ENCODE data around the gene BAIAP3.
A peak's percentile ranks its signal among the peaks of the same experiment; 100 is the strongest.
"Not testable (repeated sequence)": the region's sequence is repeated elsewhere in the genome, so short reads cannot be mapped to it uniquely, and the experiment has no call there.

BAIAP3 gene, protein sequence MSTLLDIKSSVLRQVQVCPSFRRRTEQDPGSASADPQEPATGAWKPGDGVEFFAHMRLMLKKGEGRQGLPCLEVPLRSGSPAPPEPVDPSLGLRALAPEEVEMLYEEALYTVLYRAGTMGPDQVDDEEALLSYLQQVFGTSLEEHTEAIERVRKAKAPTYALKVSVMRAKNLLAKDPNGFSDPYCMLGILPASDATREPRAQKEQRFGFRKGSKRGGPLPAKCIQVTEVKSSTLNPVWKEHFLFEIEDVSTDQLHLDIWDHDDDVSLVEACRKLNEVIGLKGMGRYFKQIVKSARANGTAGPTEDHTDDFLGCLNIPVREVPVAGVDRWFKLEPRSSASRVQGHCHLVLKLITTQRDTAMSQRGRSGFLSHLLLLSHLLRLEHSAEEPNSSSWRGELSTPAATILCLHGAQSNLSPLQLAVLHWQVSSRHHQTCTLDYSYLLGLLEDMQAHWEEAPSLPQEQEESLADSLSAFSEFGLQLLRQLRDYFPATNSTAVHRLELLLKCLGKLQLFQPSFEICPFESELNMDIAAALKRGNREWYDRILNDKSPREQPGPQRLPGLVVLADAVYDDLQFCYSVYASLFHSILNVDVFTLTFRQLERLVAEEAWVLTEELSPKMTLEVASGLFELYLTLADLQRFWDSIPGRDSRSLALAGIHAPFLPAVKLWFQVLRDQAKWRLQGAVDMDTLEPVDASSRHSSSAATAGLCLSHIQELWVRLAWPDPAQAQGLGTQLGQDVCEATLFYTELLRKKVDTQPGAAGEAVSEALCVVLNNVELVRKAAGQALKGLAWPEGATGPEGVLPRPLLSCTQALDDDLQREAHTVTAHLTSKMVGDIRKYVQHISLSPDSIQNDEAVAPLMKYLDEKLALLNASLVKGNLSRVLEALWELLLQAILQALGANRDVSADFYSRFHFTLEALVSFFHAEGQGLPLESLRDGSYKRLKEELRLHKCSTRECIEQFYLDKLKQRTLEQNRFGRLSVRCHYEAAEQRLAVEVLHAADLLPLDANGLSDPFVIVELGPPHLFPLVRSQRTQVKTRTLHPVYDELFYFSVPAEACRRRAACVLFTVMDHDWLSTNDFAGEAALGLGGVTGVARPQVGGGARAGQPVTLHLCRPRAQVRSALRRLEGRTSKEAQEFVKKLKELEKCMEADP

DNA sequence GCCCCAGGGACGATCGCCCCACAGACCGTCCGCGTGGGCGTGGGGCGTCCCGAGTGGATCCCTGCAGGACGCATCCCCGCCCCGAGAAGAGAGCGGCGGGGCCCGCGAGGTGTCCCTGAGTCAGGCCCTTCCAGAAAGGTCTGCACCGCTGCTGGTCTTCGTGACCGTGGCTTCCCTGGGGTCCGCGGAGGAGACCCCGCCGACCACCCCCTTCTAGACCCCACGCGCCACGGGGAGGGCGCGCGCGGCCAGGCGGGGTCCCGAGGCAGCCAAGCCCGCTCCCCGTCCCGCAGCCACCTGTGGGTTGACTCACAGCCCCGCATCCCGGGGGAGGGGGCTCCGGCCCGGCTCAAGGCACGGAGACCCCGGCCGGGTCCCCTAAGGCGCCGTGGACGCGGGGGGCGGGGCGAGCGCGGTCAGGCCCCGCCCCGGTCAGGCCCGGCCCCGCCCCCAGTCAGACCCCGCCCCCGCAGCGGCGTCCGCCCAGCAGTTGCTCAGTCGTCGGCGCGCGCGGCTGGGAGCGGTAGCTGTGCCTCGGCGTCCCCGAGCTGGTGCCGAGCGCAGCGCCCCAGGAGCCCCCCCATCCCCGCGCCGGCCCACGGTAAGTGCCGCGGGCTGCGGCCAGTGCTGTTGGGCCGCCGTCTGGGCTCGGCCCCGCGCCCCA, at the start of gene BAIAP3:
TSS of gene BAIAP3 (plus strand) at position 497 of the 664 bp plus-strand sequence. CDS start 4,905 bp downstream, outside the sequence.
- peak in 1 of 2 donors; percentile 35 for DNase-seq (ENCODE audit: low read depth in 1 of 2, low spot score in 1 of 2)

DNA sequence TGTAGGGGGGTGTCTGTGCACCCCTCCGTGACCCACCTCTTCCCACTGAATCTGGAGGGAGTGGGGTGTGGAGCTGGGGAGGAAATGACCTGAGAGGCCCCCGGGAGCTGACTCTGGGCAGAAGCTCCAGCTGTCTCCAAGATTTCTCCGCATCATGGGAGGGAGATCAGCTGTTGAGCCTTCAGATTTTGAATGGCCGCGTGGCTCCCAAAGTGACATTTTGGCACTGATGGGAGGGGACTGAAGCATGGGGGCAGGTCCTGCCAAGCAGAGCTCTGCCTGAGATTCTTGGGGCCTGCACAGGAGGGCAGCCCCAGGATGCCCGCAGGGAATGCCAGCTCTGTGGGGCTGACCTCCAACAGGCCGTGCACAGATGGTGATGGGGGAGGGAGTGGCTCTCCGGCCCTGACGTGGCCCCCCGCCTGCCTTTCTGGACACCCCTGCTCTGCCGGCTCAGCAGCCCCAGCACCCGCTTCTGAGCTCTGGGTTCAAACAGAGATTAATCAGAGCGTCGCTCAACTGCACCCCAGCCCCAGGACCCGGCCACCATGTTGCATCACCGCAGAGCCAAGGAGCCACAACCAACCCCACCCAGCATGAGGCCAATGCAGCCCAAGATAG, 49.3 kb upstream of the BAIAP3 start:
- DNase-seq (ENCODE audit: low read depth in 1 of 2, low spot score in 1 of 2) = no peak

DNA sequence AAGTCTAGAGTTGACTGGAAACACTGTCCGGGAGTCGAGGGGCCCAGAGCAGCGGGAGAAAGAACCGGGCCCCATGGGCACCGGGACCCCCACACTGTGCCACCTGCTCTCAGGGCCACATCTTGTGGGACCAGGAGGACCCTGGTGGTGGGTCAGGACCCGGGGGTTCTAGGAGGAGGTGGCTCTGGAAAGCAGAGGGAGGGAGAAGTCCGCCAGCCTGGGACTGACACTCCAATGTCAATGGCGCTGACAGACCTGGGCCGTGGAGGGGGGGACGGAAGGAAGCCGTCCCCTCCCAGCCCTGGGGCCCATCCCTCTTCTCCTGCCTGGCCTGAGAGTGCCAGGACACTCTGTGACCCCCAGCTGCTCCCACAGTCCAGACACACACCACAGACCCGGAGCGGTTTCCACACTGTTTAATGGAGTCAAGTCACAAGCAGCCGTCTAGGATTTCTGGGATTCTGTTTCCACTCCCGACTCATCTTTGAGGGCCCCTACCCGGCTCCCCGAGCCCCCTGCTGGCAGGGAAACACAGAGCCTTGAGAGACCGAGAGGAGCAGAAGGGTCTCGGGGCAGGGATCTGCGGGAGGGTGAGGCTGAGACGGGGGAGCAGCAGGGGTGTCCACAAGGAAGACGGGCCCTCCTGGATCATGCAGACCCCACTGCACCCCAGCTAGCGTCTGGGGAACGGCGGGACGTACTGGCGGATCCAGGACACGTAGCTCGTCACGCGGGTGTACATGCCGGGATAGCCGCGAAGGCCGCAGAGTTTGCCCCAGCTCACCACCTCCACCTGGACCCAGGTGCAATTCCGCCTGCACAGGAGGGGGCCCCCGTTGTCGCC, 47.6 kb upstream of the BAIAP3 start:
- no peak for DNase-seq (ENCODE audit: low read depth in 1 of 2, low spot score in 1 of 2)

DNA sequence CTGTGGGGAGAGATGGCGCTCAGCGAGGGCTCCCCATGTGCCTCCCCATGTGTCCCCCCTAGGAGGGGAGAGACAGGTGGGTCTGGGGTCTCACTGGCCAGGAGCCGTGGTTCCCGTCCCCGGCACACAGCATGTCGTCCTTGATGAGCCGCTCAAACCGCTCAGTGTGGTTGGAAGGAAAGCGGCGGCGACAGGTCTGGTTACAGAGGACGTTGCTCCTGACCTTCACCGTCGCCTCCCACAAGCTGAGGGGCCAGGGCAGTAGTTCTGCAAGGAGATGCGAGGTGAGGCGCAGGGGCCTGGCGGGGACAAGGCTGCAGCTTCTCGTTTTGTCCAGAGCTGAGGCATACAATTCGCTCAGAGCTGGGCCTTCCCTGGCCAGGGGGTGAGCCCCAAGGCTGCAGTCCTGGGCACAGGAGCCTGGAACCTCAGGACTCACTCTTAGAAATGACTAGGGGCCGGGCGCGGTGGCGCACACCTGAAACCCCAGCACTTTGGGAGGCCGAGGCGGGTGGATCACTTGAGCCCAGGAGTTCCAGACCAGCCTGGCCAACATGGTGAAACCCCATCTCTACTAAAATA, 46.8 kb upstream of the BAIAP3 start:
- DNase-seq (ENCODE audit: low read depth in 1 of 2, low spot score in 1 of 2) = no peak

DNA sequence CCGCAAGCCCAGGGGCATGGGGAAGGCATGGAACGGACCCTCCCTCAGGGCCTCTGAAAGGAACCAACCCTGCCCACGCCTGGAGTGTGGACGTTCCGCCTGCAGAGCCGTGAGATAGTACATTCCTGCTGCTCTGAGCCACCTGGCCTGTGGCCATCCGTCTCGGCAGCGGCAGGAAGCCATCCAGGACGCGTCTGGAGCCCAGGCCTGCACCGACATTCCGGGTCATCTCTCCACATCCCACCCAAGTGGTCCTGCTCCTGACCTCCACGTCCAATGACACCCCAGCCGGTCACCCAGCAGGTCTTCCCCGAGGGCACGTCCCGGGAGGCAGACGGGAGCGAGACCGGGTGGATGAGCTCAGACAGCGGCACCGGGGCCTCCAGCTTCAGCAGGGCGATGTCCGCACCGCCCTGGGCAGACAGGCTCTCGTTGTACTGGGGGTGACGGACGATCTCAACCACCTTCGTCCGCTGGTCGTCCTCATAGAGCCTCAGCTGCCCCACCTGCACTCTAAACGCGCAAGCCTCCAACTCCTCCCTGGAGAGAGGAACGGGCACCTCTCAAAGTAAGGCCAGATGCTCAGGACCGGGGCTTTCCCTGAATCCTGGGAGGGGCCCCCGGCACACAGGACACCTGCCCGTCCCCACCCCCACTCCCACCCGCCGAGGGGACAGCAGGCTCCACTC, 45.3 kb upstream of the BAIAP3 start:
- no peak for DNase-seq (ENCODE audit: low read depth in 1 of 2, low spot score in 1 of 2)

DNA sequence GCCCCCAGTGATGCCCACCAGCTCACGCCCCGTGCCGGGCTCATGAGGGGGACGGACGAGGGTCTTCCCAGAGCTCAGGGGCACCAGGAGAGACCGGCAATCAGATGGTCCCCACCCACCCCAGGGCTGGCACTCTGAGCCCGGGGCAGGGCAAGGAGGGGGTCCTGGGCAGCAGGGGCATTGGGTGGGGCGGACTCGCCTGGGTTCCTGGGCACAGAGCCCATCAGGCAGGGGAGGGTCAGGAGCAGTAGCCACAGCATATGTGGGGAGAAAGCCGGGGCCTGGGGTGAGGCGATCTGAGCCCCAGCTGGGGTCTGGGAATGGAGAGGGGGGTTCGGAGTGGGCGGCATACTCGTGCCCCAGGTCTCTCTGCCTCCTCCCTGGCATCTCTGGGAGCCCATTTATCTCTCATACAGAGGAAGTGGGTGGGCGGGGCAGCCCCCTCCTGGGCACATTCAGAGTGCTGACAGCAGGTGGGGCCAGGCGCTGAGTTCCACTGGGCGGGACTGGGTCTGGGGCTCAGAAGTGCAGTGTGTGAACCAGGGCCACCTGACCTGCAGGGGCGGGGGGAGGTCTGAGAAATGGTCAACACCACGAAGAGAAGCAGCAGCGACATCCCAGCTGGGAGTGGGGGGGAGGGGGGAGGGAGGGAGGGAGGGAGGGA, 44.5 kb upstream of the BAIAP3 start:
- DNase-seq (ENCODE audit: low read depth in 1 of 2, low spot score in 1 of 2) = no peak

DNA sequence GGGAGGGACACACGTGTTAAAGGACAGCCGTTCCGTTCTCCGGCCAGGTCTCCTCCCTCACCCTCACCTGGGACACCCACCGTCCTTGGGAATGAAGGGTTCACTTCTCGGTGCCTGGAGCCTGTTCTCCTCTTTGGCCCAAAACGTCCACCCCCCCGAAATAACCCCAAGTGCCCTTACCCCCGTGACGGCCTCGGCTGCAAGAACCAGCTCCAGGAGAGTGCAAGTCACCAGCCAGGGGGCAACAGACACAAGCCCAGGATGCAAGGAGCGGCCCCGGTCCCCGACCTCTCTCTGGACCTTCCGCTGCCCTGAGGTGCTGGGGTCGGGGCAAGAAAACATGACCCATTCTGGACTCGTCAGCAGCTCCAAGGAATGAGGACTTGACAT, 44.0 kb upstream of the BAIAP3 start:
- no peak for DNase-seq (ENCODE audit: low read depth in 1 of 2, low spot score in 1 of 2)

DNA sequence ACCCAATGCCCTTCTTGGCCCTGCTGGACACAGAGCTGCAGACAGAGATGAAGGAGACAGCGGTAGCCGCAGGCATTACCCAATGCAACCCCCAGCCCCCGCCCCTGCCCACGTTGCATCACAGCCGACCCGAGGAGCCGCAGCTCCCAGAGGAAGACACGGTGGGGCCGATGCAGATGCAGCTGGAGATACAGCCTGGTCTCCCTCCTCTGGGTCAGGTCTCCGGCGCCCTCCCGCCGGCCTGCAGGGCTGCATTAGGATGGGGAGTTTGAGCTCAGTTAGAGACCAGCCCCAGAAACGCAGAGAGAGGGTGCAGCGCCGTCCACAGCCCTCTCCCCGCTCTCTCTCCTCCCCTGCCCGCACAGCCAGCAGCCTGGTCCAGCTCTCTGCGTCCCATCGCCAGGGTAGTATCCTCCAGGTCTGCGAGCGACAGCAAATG, 43.4 kb upstream of the BAIAP3 start:
- DNase-seq (ENCODE audit: low read depth in 1 of 2, low spot score in 1 of 2) = no peak

DNA sequence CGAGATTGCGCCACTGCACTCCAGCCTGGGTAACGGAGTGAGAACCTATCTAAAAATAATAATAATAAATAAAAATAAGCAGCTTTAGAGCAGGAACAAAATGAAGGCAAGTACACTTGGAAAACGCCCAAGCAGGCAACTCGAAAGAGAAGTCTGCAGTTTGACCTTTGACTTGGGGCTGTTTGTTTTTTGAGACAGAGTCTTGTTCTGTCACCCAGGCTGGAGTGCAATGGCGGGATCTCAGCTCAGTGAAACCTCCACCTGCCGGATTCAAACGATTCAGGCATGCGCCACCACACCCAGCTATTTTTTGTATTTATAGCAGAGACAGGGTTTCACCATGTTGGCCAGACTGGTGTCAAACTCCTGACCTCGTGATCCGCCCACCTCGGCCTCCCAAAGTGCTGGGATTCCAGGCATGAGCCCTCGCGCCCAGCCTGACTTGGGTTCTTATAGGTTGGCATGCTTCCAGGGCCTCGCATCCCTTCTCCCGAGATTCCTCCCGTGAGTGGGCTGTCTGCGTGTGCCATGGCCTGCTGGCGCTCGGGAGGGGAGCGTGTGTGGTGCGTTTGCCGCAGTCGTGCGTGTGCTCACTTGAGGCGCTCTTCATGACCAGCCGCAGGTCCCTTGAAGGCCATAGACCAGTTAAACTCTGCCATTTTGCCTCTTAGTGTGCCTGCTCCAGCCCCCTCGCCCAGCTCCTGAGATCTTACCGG, 42.4 kb upstream of the BAIAP3 start:
- DNase-seq (ENCODE audit: low read depth in 1 of 2, low spot score in 1 of 2) = no peak

DNA sequence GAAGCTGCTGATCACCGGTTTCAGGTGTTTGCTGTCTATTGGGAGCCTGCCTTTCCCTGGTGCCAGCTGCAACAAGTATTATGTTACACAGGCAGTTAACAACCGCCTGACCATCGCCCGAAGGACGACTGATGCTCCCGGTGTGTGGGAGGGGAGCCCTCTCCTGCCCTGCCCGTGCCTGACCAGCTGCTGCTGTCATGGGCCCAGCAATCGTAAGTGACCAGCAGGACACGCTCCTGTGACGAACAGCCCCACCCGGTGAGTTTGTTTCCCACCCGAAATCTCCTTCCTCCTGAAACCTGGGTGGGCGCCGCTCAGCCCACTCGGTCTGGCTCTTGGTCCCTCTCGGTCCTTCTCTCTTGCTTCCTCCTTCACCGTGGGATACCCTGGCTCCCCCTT, 41.9 kb upstream of the BAIAP3 start:
- no peak for DNase-seq (ENCODE audit: low read depth in 1 of 2, low spot score in 1 of 2)

DNA sequence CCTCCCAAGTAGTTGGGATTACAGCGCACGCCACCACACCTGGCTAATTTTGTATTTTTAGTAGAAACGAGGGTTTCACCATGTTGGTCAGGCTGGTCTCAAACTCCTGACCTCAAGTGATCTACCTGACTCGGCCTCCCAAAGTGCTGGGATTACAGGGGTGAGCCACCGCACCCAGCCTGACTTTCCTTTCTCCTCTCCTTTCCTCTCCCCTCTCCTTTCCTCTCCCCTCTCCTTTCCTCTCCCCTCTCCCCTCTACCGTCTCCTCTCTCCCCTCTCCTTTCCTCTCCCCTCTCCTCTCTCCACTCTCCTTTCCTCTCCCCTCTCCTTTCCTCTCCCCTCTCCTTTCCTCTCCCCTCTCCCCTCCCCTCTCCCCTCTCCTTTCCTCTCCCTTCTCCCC, 41.2 kb upstream of the BAIAP3 start:
- DNase-seq (ENCODE audit: low read depth in 1 of 2, low spot score in 1 of 2) = not testable (repeated sequence)

DNA sequence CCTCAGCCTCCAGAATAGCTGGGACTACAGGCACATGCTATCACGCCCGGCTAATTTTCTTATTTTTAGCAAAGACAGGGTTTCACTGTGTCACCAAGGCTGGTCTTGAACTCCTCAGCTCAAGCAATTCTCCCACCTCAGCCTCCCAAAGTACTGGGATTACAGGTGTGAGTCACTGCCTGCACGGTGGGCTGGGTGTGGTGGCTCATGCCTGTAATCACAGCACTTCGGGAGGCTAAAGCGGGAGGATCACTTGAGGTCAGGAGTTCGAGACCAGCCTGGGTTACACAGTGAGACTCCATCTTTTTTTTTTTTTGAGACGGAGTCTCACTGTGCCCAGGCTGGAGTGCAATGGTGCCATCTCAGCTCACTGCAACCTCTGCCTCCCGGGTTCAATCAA, 40.6 kb upstream of the BAIAP3 start:
- DNase-seq (ENCODE audit: low read depth in 1 of 2, low spot score in 1 of 2) = not testable (repeated sequence)

DNA sequence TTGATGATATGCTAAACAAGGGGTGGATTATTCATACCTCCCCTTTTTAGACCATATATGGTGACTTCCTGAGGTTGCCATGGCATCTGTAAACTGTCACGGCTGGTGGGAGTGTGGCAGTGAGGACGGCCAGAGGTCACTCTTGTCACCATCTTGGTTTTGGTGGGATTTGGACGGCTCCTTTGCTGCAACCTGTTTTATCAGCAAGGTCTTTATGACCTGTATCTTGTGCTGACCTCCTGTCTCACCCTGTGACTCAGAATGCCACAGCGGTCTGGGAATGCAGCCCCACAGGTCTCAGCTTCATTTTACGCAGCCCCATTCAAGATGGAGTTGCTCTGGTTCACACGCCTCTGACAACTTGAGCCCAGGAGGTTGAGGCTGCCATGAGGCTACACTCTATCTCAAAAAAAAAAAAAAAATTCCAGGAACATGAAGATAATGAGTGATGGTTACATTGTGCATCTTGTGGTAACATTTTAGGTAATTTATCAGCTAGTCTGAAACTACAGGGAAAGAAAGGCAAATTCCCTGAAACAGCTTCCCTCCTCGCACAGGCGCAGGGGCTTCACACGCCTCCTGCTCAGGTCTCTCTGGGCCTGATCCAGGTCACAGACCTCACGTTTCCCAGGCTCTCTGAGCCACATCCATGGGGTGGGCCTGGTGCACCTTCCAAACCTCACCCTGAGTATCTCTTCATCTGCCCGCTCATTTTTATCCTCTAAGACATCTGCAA, 39.4 kb upstream of the BAIAP3 start:
- no peak for DNase-seq (ENCODE audit: low read depth in 1 of 2, low spot score in 1 of 2)

DNA sequence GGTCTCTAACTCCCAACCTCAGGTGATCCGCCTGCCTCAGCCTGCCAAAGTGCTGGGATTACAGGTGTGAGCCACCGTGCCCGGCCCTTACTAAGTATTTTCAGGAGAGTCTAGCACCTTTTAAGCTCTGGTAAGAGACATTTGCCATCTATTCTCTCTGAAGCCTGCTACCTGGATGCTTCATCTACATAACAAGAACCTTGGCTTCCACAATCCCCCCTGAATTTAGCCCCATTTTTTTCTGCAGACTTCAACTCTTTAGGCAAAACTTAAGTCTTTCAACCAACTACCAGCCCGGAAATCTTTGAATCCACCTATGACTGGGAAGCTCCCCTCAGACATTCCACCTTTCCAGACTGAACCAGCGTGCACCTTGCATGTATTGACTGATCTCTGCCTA, 38.0 kb upstream of the BAIAP3 start:
- no peak for DNase-seq (ENCODE audit: low read depth in 1 of 2, low spot score in 1 of 2)

DNA sequence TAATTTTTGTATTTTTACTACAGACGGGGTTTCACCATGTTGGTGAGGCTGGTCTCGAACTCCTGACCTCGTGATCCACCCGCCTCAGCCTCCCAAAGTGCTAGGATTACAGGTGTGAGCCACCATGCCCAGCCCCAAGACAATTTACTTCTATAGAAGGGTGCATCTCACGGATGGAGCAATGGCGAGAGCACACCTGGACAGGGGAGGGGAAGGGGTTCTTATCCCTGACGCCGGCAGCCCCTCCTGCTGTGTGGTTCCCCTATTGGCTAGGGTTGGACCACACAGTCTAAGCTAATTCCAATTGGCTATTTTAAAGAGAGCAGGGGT, 36.8 kb upstream of the BAIAP3 start:
- DNase-seq (ENCODE audit: low read depth in 1 of 2, low spot score in 1 of 2) = not testable (repeated sequence)

DNA sequence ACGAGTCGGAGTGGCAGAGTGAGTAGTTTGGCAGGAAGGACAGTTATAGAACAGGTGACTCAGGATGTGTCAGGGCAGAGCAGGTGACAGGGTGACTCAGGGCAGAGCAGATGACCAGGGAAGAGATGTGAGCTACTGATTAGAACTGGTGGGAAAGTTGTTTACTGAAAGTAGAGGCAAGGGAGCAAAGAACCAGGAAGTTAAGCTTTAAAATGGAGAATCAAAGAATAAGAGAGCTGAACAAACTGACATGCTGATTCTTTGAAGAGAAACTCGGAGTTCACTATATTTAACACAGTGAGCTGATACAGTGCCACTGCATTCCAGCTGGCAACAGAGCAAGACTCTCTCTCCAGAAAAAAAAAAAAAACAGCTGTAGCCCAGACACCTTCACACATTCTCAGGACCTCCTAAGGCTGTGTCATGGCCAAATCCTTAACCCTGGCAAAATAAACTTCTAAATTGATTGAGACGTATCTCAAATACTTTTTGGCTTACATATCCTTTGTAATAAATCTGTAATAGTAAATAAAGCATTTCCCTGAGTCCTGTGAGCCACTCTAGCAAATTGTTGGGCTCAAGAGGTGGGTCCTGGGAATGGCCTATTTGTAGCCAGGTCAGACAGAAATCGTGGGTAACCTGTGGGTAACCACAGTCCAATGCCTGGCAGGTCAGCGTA, 36.3 kb upstream of the BAIAP3 start:
- no peak for DNase-seq (ENCODE audit: low read depth in 1 of 2, low spot score in 1 of 2)
